HepG2 (cell line): Measurements from ENCODE around the gene GPBP1. TPM values are rescaled to one million over a fixed set of nuclear protein-coding genes. Genes with fewer than 3 reads are reported as not detected.

ENCODE experiments used
- CENPT ChIP-seq: sonication (generic); formaldehyde crosslinking; IDR thresholded peaks from 2 replicates; pipeline ENCODE4 v1.8.0; 2022; ENCODE audit warnings: low read depth, mild to moderate bottlenecking, moderate library complexity, missing genetic modification reagents
- ELF3 ChIP-seq: IDR thresholded peaks from 2 replicates; pipeline ENCODE4 v1.6.1; 2016; ENCODE audit warnings: missing genetic modification reagents, missing compliant biosample characterization
- HIVEP1 ChIP-seq: sonication (generic); formaldehyde crosslinking; IDR thresholded peaks from 2 replicates; pipeline ENCODE4 v1.4.0; 2020; ENCODE audit warnings: mild to moderate bottlenecking, missing genetic modification reagents
- JDP2 ChIP-seq: sonication (generic); formaldehyde crosslinking; IDR thresholded peaks from 2 replicates; pipeline ENCODE4 v1.8.1; 2022; ENCODE audit warnings: missing genetic modification reagents, borderline replicate concordance
- KMT2B ChIP-seq: IDR thresholded peaks from 2 replicates; pipeline ENCODE4 v1.6.1; 2016; ENCODE audit warnings: missing genetic modification reagents, missing compliant biosample characterization
- MAZ ChIP-seq, 2 experiments: sonication (generic) in 1 of 2; formaldehyde crosslinking in 1 of 2; IDR thresholded peaks; 2 replicates each; pipeline versions ENCODE4 v1.5.0 to v1.6.1; 2012 to 2020; ENCODE audit warnings: low read depth in 2 of 2, mild to moderate bottlenecking in 2 of 2, borderline replicate concordance in 1 of 2, improper control_type of control experiment in 1 of 2, low read length in 1 of 2, missing genetic modification reagents in 1 of 2, moderate library complexity in 1 of 2
- NCOR1 ChIP-seq: fragments of 200-600 bp; sonication (generic); IDR thresholded peaks from 2 replicates; pipeline ENCODE4 v1.7.0; 2017; ENCODE audit warnings: antibody characterized with exemption, low read length, borderline replicate concordance
- NPAS2 ChIP-seq: sonication (generic); formaldehyde crosslinking; IDR thresholded peaks from 2 replicates; pipeline ENCODE4 v1.8.0; 2022; ENCODE audit warnings: mild to moderate bottlenecking, missing genetic modification reagents, borderline replicate concordance
- PATZ1 ChIP-seq: sonication (generic); formaldehyde crosslinking; IDR thresholded peaks from 2 replicates; pipeline ENCODE4 v1.4.0; 2020; ENCODE audit warnings: missing genetic modification reagents
- RERE ChIP-seq: IDR thresholded peaks from 2 replicates; pipeline ENCODE4 v1.6.1; 2016; ENCODE audit warnings: low read depth, missing genetic modification reagents, missing compliant biosample characterization
- RFXANK ChIP-seq: IDR thresholded peaks from 2 replicates; pipeline ENCODE4 v1.6.1; 2016
- ZBTB34 ChIP-seq: sonication (generic); formaldehyde crosslinking; IDR thresholded peaks from 2 replicates; pipeline ENCODE4 v1.8.0; 2022; ENCODE audit warnings: mild to moderate bottlenecking, missing genetic modification reagents
- ZNF235 ChIP-seq: sonication (generic); formaldehyde crosslinking; IDR thresholded peaks from 2 replicates; pipeline ENCODE4 v1.8.1; 2023; ENCODE audit warnings: mild to moderate bottlenecking, missing genetic modification reagents, borderline replicate concordance
- ZNF451 ChIP-seq: sonication (generic); formaldehyde crosslinking; IDR thresholded peaks from 2 replicates; pipeline ENCODE4 v1.5.0; 2020; ENCODE audit warnings: mild to moderate bottlenecking, missing genetic modification reagents
- ZNF546 ChIP-seq: sonication (generic); formaldehyde crosslinking; conservative IDR thresholded peaks from 2 replicates; pipeline ENCODE4 v1.8.1; 2023; ENCODE audit warnings: mild to moderate bottlenecking, missing genetic modification reagents
- ZNF800 ChIP-seq: sonication (generic); formaldehyde crosslinking; IDR thresholded peaks from 2 replicates; pipeline ENCODE4 v1.4.0; 2020; ENCODE audit warnings: missing genetic modification reagents
- polyA plus RNA-seq, 8 experiments: library from polyadenylated mRNA; depleted of rRNA in 3 of 8; stranded (reverse) in 7 of 8; unstranded in 1 of 8; fragments of >200 nt; fragmentation: Illumina TruSeq in 4 of 8; extraction: Trizol in 4 of 8; gene quantifications; 2 replicates each; pipeline versions ENCODE4 v1.2.1 to v1.2.3, GENCODE V29; 2011 to 2016; ENCODE audit warnings: low read depth in 4 of 8, missing spikeins in 1 of 8, mixed read lengths in 1 of 8; ENCODE audit not compliant: insufficient read depth in 1 of 8
- total RNA-seq, 5 experiments: library from RNA; depleted of rRNA; stranded (reverse); fragments of >200 nt; fragmentation: Illumina TruSeq; extraction: Trizol; gene quantifications; 2 replicates each; pipeline ENCODE4 v1.2.3, GENCODE V29; 2016; ENCODE audit warnings: low read depth in 1 of 5

Gene GPBP1
- total and polyA plus RNA-seq, 2 of the 13 experiments (the other 11 are each of a cell fraction or from before 2014, with no cell fraction given): 27.1 to 72.2 TPM

- TF ChIP-seq ZNF451 (CRISPR knock-in tag) (no peak), HIVEP1 (CRISPR knock-in tag) (no peak), ZBTB34 (no peak), ZNF235 (CRISPR knock-in tag) (0 out of 2 replicates have a peak, but pooled peaks have one; percentile 13), KMT2B (CRISPR knock-in tag) (no peak), RERE (CRISPR knock-in tag) (no peak), RFXANK (CRISPR knock-in tag) (no peak), NPAS2 (no peak), JDP2 (CRISPR knock-in tag) (no peak), ELF3 (CRISPR knock-in tag) (no peak), PATZ1 (no peak), NCOR1 (no peak; the same call in 1 of the 2 replicates), CENPT (CRISPR knock-in tag) (peak; percentile 19; the same call in 1 of the 2 replicates), MAZ (IDR thresholded peaks at IDR 0.05; ENCODE audit: borderline replicate concordance, low read depth, low read length) (no peak), MAZ (CRISPR knock-in tag; IDR thresholded peaks at IDR 0.05; ENCODE audit: low read depth) (no peak), ZNF546 (CRISPR knock-in tag) (no peak), ZNF800 (CRISPR knock-in tag) (no peak)
Measured at GRCh38 chr5:57174128-57174889, 450 bp downstream of the GPBP1 start (continued).
